Uterus (tissue), 4 donors: ENCODE data around the gene RANBP10. TPM values are rescaled to one million over a fixed set of nuclear protein-coding genes. Genes with fewer than 3 reads are reported as not detected.

Experiments used
- DNase-seq, 2 donors: peaks; one replicate each; pipeline ENCODE4 v3.0.0-alpha.2; 2019 to 2020
- H3K27ac ChIP-seq, 2 donors: fragments of 200-600 bp; sonication (generic); 1 replicate in 1 of 2; 2 replicates in 1 of 2; pipeline ENCODE4 v1.5.1; 2016 to 2018
- H3K27me3 ChIP-seq, 2 donors: fragments of 200-600 bp; sonication (generic); one replicate each; pipeline ENCODE4 v1.5.1; 2018 to 2019; ENCODE audit warnings: control low read depth in 1 of 2
- H3K36me3 ChIP-seq, 2 donors: fragments of 200-600 bp; sonication (generic); one replicate each; pipeline ENCODE4 v1.5.1; 2019; ENCODE audit warnings: control low read depth in 1 of 2
- H3K4me1 ChIP-seq, 2 donors: fragments of 200-600 bp; sonication (generic); one replicate each; pipeline ENCODE4 v1.5.1; 2018 to 2019; ENCODE audit warnings: control low read depth in 1 of 2
- H3K4me3 ChIP-seq, 2 donors: fragments of 200-600 bp; sonication (generic); 1 replicate in 1 of 2; 2 replicates in 1 of 2; pipeline ENCODE4 v1.5.1; 2018 to 2019; ENCODE audit warnings: mild to moderate bottlenecking in 1 of 2
- H3K9me3 ChIP-seq, 2 donors: fragments of 200-600 bp; sonication (generic); one replicate each; pipeline ENCODE4 v1.5.1; 2019; ENCODE audit warnings: control low read depth in 1 of 2
- CTCF ChIP-seq, 4 experiments: fragments of 200-600 bp in 2 of 4; fragments of 450-650 bp in 2 of 4; sonication (generic) in 2 of 4; IDR thresholded peaks; one replicate each; pipeline ENCODE4 v1.5.1; 2016 to 2019; ENCODE audit warnings: antibody characterized with exemption in 4 of 4, mild to moderate bottlenecking in 2 of 4, moderate library complexity in 1 of 4
- POLR2A ChIP-seq, 2 donors: fragments of 450-650 bp; IDR thresholded peaks; one replicate each; pipeline ENCODE4 v1.6.1; 2016; ENCODE audit warnings: antibody characterized with exemption in 2 of 2, mild to moderate bottlenecking in 1 of 2, moderate library complexity in 1 of 2
- intact Hi-C: fragments of 100-400 bp; cut with DNase I; formaldehyde crosslinking; loops from one replicate; pipeline ENCODE4 v1.15.1; 2023; ENCODE audit warnings: low total_unique reads
- total RNA-seq, 4 donors: library from RNA; depleted of rRNA in 3 of 4; stranded (reverse); fragments of >200 nt in 3 of 4; gene quantifications; one replicate each; pipeline versions ENCODE4 v1.1.0 to v1.2.4, GENCODE V29; 2014 to 2023
- donor health status: DM: yes; HTN: yes; CAD: no.

RANBP10 gene
- 10 to 100 TPM in 1 of 4 donors, 1 to 10 TPM in 3; 4.9 to 22.7 (median 8.5) TPM for total RNA-seq

GRCh38 chr16:67806428-67807147 is at the start of gene RANBP10, which contains the start of gene TSNAXIP1:
Gene RANBP10, minus strand, starts transcription at chr16:67806560. Its CDS starts 24 bp downstream, at chr16:67806536.
Gene TSNAXIP1, plus strand, starts transcription at chr16:67806889. Its CDS starts 261 bp downstream, at chr16:67807150.
- Histone ChIP-seq H3K4me1 (no peaks in the 10 kb centered on the region), H3K27ac (peak within 1 kb of the TSS; percentile 79 to 87), H3K9me3 (no peaks in the 10 kb centered on the region), H3K4me3 (peak within 1 kb of the TSS; percentile 83 to 89), H3K27me3 (no peaks in the 10 kb centered on the region), H3K36me3 (no peaks in the 10 kb centered on the region)
- peak; percentile 80 to 87 for TF ChIP-seq POLR2A (IDR thresholded peaks at IDR 0.05)
- TF ChIP-seq CTCF (IDR thresholded peaks at IDR 0.05) = no peak
- peak; percentile 96 to 98 for DNase-seq
- intact Hi-C loops = no loop called here

GRCh38 chr16:67855789-67856188 is 49.4 kb upstream of the RANBP10 start:
- H3K4me1 ChIP-seq = peaks cover 6 to 10% of the 10 kb centered on the region in 2 donors
- no peak overlapping the region for H3K27ac ChIP-seq
- H3K27me3 ChIP-seq = no peaks in the 10 kb centered on the region
- no peak overlapping the region for H3K4me3 ChIP-seq
- H3K9me3 ChIP-seq = no peaks in the 10 kb centered on the region
- TF ChIP-seq CTCF (IDR thresholded peaks at IDR 0.05) (no peak), POLR2A (IDR thresholded peaks at IDR 0.05) (no peak)
- no peaks in the 10 kb centered on the region for H3K36me3 ChIP-seq
- DNase-seq = no peak
- intact Hi-C loops = no loop called here

GRCh38 chr16:67853670-67854069 is 47.3 kb upstream of the RANBP10 start:
- H3K36me3 ChIP-seq = no peaks in the 10 kb centered on the region
- intact Hi-C loops = no loop called here
- H3K27ac ChIP-seq = no peak overlapping the region
- TF ChIP-seq POLR2A (IDR thresholded peaks at IDR 0.05) = no peak
- peaks cover 6 to 10% of the 10 kb centered on the region in 2 donors for H3K4me1 ChIP-seq
- H3K27me3 ChIP-seq = no peaks in the 10 kb centered on the region
- no peak overlapping the region for H3K4me3 ChIP-seq
- DNase-seq = no peak
- no peaks in the 10 kb centered on the region for H3K9me3 ChIP-seq

GRCh38 chr16:67848118-67848517 is 41.8 kb upstream of the RANBP10 start:
- Histone ChIP-seq H3K27me3 (no peaks in the 10 kb centered on the region), H3K4me1 (peaks cover 9 to 28% of the 10 kb centered on the region in 2 donors), H3K9me3 (no peaks in the 10 kb centered on the region), H3K36me3 (no peaks in the 10 kb centered on the region), H3K27ac (peak overlapping the region in 1 of 2 donors; percentile 94), H3K4me3 (peak overlapping the region in 1 of 2 donors; percentile 84)
- intact Hi-C loops = no loop called here
- no peak for DNase-seq
- TF ChIP-seq CTCF (IDR thresholded peaks at IDR 0.05) (no peak), POLR2A (IDR thresholded peaks at IDR 0.05) (no peak)

GRCh38 chr16:67847064-67847861 is 40.9 kb upstream of the RANBP10 start, which contains the start of gene CENPT:
Gene CENPT, minus strand, starts transcription at chr16:67847693. Its CDS starts 13,834 bp downstream, at chr16:67833859.
- H3K9me3 ChIP-seq = no peaks in the 10 kb centered on the region
- H3K27me3 ChIP-seq = no peaks in the 10 kb centered on the region
- intact Hi-C loops = no loop called here
- no peak for TF ChIP-seq POLR2A (IDR thresholded peaks at IDR 0.05)
- peak in 1 of 4 experiments; percentile 7 for TF ChIP-seq CTCF (IDR thresholded peaks at IDR 0.05)
- H3K4me1 ChIP-seq = peaks cover 9 to 28% of the 10 kb centered on the region in 2 donors
- no peaks in the 10 kb centered on the region for H3K36me3 ChIP-seq
- peak within 1 kb of the TSS; percentile 84 to 97 for H3K4me3 ChIP-seq
- peak within 1 kb of the TSS; percentile 94 to 99 for H3K27ac ChIP-seq
- DNase-seq = peak in 1 of 2 donors; percentile 47
